SHP77 (cell line): ENCODE measurements around the gene EFCAB7.
A peak's percentile ranks its signal among the peaks of the same experiment; 100 is the strongest.
"Not testable (repeated sequence)": the region's sequence is repeated elsewhere in the genome, so short reads cannot be mapped to it uniquely, and the experiment has no call there.

Experiments used
- DNase-seq, 2 experiments: peaks; one replicate each; lab custom pipeline; 2025; lab: John Stamatoyannopoulos, UW

The EFCAB7 gene

GRCh38 chr1:63548303-63548702 is 25.0 kb downstream of the EFCAB7 start:
- DNase-seq = no peak

DNA sequence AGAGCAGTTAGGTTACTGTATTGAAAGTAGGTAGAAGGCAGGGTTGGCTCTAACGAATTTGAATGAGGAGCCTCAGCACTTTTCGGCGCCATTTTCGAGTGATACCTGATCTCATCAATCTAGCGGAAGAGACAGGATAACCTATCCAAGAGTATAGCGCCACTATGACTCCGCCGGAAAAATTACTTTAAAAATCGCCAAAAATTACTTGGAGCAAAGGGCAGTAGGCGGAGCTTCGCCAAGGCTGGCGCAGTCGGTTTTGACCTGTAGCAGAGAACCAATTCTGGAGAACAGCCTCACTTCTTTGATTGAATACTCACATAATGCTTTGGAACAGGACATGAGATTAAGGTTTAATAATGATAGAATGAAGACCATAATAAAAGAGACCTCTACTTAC is 25.6 kb downstream of the EFCAB7 start:
- DNase-seq = no peak

- no peak for DNase-seq
These were observed 32.2 kb downstream of the EFCAB7 start for GRCh38 chr1:63555480-63555879.

GRCh38 chr1:63557365-63557987 is 34.2 kb downstream of the EFCAB7 start:
- no peak for DNase-seq

DNA sequence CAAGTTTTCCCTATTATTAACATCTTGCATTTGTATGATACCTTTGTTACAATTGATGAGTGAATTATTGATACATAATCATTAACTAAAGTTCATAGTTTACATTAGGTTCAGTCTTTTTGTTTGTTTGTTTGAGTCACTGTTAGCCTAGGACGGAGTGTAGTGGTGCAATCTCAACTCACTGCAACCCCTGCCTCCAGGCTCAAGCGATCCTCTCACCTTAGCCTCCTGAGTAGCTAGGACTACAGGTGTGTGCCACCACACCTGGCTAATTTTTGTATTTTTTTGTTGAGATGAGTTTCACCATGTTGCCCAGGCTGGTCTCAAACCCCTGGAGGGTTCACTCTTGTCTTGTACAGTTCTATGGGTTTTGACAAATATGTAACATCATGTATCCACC is 36.0 kb downstream of the EFCAB7 start:
- DNase-seq = no peak

DNA sequence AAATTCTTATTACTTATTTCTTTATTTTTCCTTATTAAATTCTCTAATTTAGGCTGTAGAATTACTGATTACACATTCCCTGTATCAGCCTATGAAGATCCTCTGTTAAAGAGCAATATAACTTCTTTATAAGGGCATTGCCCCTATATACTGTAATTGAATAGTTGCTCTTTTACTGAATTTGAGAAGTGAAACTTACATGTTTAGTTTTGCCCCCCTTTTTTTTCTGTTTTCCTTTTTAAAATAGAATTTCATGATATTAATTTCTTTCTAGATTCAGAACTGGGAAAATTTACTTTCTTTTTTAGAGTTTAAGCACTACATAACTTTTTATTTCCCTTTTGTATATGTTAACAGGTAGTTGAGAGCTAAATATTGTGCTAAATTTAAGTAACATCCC is 40.4 kb downstream of the EFCAB7 start:
- no peak for DNase-seq

DNA sequence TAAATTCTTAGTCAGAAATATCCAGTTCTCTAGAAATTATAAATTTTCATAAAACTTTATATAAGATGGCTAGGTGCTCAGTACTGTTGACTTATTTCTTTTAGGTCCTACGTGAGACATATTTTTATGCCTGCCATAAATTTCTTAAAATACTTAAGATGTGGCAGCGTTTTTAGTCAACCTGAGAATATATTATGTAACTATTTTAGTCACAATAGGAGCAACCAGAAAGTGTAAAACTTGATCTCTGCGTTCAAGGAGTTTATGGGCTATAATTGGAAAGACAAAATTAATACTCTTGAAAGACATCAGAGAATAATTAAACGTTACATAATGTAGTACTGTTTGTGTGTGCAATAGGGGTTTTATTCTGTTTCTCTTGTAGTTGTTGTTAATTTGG is 45.7 kb downstream of the EFCAB7 start:
- no peak for DNase-seq

DNA sequence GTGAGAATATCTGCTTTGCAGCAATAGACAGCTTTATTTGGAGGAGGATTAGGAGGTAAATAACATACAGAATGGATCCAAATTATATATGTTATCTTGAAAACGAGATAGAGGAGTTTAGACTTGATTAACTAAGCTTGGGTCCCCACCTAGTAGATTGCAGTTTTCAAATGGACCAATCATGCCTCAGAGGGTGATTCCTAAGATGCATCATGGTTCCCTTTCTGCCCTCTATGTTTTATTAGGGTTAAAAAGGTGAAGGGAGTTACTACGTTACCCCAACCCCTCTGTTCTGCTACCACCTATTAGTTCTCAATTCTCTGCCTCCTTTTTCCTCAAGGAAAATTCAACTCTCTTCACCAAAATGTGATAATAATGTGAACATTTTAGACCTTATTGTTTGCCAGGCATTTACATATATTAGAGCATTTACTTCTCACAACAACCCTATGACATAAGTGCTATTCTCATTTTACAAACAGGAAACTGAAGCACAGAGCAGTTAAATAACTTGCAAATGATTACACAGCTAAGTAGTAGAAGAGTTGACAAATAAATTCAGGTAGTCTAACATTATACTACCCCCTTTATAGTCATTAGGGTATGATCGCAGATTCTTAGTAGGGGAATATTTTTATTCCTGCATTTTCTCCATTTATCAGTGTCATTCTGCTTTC is 46.5 kb downstream of the EFCAB7 start:
- no peak for DNase-seq

- DNase-seq = not testable (repeated sequence)
These were observed 49.4 kb downstream of the EFCAB7 start for GRCh38 chr1:63572686-63573085.

DNA sequence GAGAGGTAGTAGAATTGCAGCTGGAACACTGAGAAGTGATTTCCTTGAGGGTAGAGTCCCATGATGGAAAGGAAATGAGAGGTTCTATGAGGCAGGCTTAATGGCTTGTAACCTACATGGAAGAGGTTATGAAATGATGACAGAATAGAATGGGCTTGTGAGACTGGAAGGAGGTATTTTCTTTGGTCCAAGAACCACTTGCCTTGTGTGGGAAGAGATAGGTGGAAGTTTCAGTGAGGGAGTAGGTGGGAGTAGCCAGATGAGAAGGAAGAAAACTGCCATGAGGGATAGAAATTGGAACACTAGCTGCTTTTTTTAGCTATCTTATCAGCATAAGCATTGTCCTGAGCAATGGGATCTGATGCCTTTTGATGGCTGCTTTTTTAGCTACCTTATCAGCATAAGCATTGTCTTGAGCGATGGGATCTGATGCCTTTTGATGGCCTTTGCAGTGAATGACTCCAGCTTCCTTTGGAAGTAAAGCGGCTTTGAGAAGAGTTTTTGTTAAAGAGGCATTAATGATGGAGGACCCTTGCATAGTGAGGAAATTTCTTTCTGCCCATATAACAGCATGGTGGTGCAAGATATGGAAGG is 51.0 kb downstream of the EFCAB7 start:
- DNase-seq = not testable (repeated sequence)

GRCh38 chr1:63575340-63575826 is 52.1 kb downstream of the EFCAB7 start:
- DNase-seq = no peak

DNA sequence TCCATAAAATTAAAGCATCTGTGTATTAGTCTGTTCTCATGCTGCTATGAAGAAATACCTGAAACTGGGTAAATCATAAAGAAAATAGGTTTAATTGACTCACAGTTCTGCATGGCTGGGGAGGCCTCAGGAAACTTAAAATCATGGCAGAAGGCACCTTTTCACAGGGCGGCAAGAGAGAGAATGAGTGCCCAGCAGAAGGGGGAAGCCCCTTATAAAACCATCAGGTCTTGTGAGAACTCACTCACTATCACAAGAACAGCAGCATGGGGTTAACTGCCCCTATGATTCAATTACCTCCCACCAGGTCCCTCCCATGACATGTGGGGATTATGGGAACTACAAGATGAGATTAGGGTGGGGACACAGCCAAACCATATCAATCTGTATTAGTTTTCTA is 63.0 kb downstream of the EFCAB7 start:
- not testable (repeated sequence) for DNase-seq

DNA sequence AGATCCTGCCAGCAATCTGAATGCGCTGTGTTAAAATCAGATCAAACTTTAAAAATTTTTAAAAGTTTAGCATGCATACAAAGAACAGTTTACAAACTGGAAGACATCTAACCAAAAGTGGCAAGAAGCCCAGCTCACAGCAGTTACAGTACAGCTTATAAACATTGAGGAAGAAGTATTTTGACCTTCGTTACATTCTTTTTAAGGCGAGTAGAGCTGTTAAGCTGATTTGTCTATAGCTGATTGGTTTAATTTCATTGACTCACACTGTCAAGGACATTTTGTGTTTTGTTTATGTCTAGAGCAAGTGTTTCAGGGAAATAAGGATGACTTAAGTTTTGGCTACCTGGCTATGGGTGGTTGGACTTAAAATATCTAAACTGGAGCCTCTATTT is 66.8 kb downstream of the EFCAB7 start:
- DNase-seq = no peak

DNA sequence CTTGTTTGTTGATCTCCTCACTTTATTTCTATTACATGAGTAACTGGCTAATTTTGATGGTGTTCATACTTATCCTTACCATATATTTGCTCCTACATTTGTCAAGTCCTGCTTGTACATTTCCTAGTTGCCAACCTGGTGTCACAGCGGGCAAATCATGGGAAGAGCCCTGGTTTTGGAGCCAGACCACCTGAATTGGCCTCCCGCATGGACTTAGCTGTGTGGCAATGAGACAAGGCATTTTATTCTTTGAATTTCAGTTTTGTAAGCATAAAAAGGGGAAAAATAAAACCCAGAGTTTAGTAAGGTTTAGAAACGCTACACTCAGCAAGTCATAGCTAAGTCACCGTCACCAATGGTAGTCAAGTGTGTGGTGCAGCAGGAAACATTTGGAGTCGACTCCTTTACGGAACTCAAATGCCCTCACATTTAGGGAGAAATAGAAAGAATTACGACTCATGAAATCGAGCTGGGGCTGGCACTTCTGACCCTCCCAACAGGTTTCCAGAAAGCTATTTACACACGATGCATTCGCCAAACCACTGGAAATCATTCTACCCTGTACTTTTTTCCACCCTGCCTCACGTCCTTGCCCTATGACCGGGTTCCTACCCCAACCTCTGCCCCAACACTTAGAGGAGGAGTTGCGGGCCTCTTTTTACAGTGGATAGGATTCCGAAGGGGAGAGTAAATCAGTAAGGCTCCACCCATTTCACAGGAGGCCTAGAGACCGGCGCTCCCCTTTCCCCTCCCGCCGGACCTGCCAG is 69.4 kb downstream of the EFCAB7 start:
- DNase-seq = no peak

GRCh38 chr1:63593303-63593885 is 70.1 kb downstream of the EFCAB7 start, which contains the start of gene PGM1:
Gene PGM1 (plus strand): TSS chr1:63593411. CDS start chr1:63593489, 78 bp downstream.
- peak; percentile 68 to 76 for DNase-seq

GRCh38 chr1:63593886-63594605 is 70.7 kb downstream of the EFCAB7 start:
- DNase-seq = peak in 1 of 2 experiments; percentile 47

DNA sequence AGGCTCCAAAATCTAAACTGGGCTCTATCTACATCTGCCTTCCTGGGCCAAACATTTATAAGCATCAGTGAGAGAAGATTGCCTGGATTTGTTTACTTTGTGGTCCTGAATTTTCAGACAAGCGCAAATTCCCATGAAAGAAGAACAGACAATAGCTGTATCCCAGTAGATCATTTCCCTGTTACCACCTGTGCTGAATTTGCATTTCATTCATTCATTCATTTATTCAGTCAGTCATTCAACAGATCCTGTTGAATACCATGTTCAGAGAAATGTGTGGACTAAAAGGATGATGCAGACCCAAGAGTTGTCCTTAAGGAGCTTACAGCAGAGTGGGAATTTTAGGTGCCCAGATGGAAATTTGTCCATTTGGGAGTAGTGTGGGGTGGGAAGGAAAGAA is 72.1 kb downstream of the EFCAB7 start:
- DNase-seq = no peak

DNA sequence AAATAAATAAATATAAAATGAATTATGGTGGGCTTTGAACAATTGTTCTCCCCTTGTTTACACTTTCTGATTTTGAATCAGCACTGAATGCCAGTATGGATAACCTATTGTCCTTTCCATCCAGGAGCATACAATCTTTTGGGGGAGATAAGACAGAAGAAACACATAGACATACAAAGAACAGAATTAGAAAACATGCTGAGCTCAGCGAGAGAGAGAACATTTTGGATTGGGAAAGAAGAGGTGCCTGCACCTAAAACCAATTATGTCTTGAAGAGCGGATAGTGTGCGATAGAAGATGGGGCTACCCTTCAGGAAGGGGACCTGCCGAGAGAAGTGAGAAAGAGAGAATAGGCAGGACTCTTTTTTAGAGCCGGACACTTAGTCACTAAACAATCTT is 76.5 kb downstream of the EFCAB7 start:
- DNase-seq = no peak

GRCh38 chr1:63600248-63600647 is 76.9 kb downstream of the EFCAB7 start:
- DNase-seq = no peak

GRCh38 chr1:63601061-63601460 is 77.7 kb downstream of the EFCAB7 start:
- DNase-seq = no peak

DNA sequence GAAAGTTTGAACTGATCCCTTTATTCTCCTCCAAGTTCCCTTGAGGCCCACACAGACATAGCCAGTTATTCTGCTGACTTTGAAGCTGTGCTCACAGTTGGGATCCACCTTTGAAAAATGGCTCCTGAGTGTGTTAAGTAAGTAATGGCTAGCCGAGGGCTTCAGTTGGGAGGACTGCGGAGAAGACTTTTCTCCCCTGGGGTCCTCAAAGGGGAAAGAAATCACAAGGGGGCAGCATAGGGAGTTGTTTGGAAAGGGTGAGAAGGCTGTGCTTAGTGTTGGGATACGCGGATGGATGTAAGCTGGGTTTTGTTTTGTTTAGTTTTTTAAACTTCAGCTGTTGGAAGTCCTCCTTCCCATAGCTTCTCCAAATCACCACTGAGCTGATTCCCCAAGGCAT is 78.1 kb downstream of the EFCAB7 start:
- DNase-seq = no peak
